GM06990 (cell line): ENCODE results near the gene SPAG16.

Experiments
- DNase-seq: peaks from one replicate; pipeline ENCODE4 v3.0.0-alpha.2; 2011; ENCODE audit not compliant: insufficient read length; ENCODE audit errors: extremely low read depth
- H3K27me3 ChIP-seq: replicated peaks from 2 replicates; pipeline ENCODE4 v1.6.0; 2011; ENCODE audit warnings: low read length; ENCODE audit not compliant: control insufficient read depth, insufficient read depth
- H3K36me3 ChIP-seq: 2 replicates; pipeline ENCODE4 v1.5.1; 2011; ENCODE audit warnings: low read length; ENCODE audit not compliant: control insufficient read depth, insufficient read depth
- H3K4me3 ChIP-seq: replicated peaks from 2 replicates; pipeline ENCODE4 v1.5.1; 2011; ENCODE audit warnings: low read depth, mild to moderate bottlenecking, control low read depth, low read length
- CTCF ChIP-seq: IDR thresholded peaks from 2 replicates; pipeline ENCODE4 v1.5.1; 2011; ENCODE audit warnings: low read length, control low read depth, mild to moderate bottlenecking, inconsistent platforms; ENCODE audit not compliant: insufficient read depth, poor library complexity, severe bottlenecking

Gene SPAG16

GRCh38 chr2:214098811-214099210 lies 814.5 kb downstream of the SPAG16 start:
- DNase-seq: no peak
- TF ChIP-seq CTCF: no peak

GRCh38 chr2:214100488-214100887 lies 816.2 kb downstream of the SPAG16 start:
- Histone ChIP-seq H3K36me3 (no peaks in the 10 kb centered on the region), H3K27me3 (no peaks in the 10 kb centered on the region), H3K4me3 (no peak overlapping the region)
- TF ChIP-seq CTCF: no peak
- no peak for DNase-seq

More at GRCh38 chr2:214098811-214099210, 814.5 kb downstream of the SPAG16 start:
- H3K4me3 ChIP-seq: no peak overlapping the region
- H3K36me3 ChIP-seq: no peaks in the 10 kb centered on the region
- no peaks in the 10 kb centered on the region for H3K27me3 ChIP-seq

- H3K4me3 ChIP-seq: no peak overlapping the region
- DNase-seq: no peak
- no peaks in the 10 kb centered on the region for H3K27me3 ChIP-seq
- no peak for TF ChIP-seq CTCF
- H3K36me3 ChIP-seq: no peaks in the 10 kb centered on the region
These were observed 819.2 kb downstream of the SPAG16 start for GRCh38 chr2:214103276-214104001.

GRCh38 chr2:214104219-214104618 lies 820.0 kb downstream of the SPAG16 start:
- no peak for DNase-seq
- Histone ChIP-seq H3K27me3 (no peaks in the 10 kb centered on the region), H3K36me3 (no peaks in the 10 kb centered on the region), H3K4me3 (no peak overlapping the region)
- no peak for TF ChIP-seq CTCF

GRCh38 chr2:214104967-214105366 lies 820.7 kb downstream of the SPAG16 start:
- Histone ChIP-seq H3K27me3 (no peaks in the 10 kb centered on the region), H3K36me3 (no peaks in the 10 kb centered on the region), H3K4me3 (no peak overlapping the region)
- TF ChIP-seq CTCF: no peak
- no peak for DNase-seq

GRCh38 chr2:214107726-214108125 lies 823.5 kb downstream of the SPAG16 start:
- TF ChIP-seq CTCF: no peak
- Histone ChIP-seq H3K27me3 (no peaks in the 10 kb centered on the region), H3K4me3 (no peak overlapping the region), H3K36me3 (no peaks in the 10 kb centered on the region)
- no peak for DNase-seq
